HG03135 (cell line): ENCODE results near the gene ZNF791.
"Not testable (repeated sequence)": the region's sequence is repeated elsewhere in the genome, so short reads cannot be mapped to it uniquely, and the experiment has no call there.

ENCODE experiments used
- ATAC-seq: cut with Tn5 transposase; IDR thresholded peaks from one replicate; pipeline ENCODE4 v1.9.1; 2021; ENCODE audit warnings: mild to moderate bottlenecking, moderate library complexity; ENCODE audit not compliant: unreplicated experiment

ZNF791 gene

DNA sequence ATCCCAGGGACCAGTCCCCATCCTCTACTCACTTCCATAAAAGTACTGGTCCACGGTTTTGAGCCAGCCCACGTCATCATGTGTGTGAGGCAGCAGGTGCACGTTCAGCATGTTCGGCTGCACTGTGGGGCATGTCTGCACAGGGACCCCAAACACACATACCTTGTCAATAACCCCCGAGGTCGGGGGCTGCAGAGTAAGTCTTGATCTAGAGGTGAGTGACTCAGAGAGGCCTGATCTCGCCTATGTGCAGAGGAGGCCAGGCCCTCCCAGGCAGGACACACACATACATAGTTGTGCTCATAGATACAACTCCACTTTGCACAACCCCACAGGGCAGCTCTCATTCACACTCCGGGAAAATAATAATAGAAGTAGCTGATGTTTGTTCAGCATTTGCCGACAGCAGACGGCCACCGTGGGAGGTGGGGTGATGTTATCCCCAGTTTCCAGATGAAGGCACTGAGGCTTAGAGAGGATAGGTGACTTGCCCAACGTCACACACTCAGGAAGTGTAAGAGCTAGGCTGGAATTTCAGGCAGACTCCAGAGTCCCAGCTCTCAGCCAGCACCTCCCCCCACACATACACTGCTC, 55.0 kb downstream of the ZNF791 start:
- no peak for ATAC-seq

DNA sequence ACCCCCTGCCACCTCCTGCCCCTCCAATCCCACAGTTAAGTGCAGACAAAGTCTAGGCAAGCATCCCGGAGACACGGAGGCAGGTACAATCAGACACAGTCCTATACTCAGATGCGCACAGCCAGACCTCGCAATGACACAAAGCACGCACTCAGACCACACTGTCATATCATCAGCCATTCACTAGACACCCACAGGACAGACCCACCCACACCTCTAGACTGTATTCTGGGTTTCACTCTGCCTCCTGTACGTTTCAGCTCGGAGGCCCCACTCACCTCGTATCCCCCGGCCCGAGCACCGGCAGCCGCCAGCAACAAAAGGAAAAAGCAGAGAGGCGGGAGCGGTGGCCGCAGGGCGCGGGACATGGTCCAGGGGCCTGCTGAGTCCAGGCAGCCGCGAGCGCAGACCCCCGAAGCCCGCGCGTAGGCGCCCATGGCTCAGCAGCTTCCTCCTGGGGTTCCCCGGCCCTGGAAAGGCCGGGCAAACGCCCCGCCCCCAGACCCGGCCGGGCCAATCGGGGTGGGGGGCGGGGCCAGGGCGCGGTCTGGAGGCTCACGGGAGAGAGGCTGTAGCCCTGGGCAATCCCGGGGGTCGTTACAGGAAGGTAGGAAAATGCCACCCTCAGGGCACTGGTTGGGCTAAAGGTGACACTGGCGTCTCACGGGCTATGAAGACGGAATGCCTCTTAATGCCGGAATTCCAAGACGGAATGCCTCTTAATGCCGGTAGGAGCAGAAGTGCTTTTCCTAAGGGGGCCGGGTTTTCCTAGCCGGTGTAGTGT, 55.7 kb downstream of the ZNF791 start, which contains the start of the genes MAN2B1 and WDR83:
Gene MAN2B1, minus strand, starts transcription at position 478 of the 784 bp plus-strand sequence. Its CDS starts 41 bp downstream, at position 437.
Gene WDR83, plus strand, starts transcription at position 543 of the 784 bp plus-strand sequence. CDS start 2,984 bp downstream, outside the sequence.
- ATAC-seq: peak; percentile 35

DNA sequence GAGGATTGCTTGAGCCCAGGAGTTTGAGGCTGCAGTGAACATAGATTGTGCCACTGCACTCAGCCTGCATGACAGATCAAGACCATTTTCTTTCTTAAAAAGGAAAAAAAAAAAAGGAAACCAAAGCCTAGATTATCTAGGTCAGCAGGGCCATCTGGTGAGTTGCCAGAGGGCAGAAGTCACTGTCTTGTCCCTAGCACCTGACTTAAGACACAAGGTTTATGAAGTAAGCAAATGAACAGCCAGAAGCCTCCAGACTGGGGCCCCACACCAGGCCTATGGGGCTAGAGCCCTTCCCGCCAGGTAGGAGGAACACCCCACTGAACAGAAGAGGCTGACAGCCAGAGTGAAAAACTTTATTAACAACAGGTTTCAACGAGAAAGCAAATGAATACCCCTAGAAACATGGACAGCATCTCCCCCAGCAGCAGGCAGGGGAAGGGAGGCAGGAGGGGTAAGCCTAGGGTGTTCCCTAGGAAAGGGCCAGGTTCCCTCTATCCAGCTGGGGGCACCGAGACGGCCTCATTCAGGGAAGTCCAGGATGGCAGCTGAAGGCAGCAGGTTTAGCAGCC, 57.1 kb downstream of the ZNF791 start:
- no peak for ATAC-seq

DNA sequence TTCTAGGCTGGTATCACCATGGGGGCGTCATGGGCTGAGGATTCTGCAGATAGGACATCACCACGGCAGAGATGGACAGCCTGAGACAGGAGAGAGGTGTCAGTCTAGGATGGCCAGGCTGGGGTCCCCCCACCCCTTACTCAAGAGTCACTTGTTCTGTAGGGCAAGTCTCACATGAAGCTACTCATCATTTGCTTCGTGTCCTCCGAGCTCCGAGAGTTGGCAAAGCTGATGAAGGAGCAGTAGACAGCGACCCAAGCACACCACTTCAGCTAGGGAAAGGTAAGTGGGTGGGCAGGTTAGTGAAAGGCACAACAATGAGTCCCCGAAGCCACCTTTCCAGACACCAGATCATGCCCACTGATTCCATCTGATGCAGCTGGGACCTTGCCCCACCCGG, 57.6 kb downstream of the ZNF791 start:
- no peak for ATAC-seq

DNA sequence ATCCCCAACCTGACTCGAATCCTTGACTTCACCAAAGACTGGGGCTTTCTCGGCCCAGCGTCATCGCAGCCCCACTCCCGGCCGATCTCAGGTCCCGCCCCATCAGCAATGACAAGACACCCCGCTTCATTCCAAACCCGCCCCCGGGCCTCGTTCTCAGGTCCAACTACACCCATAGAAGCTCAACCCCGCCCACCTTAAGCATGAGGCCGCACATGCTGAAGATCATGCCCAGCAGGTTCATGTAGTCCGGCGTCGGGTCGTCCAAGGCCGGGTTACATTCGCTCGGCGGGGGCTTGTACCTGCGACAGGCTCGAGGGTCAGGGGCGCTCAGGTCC, 58.2 kb downstream of the ZNF791 start:
- no peak for ATAC-seq

DNA sequence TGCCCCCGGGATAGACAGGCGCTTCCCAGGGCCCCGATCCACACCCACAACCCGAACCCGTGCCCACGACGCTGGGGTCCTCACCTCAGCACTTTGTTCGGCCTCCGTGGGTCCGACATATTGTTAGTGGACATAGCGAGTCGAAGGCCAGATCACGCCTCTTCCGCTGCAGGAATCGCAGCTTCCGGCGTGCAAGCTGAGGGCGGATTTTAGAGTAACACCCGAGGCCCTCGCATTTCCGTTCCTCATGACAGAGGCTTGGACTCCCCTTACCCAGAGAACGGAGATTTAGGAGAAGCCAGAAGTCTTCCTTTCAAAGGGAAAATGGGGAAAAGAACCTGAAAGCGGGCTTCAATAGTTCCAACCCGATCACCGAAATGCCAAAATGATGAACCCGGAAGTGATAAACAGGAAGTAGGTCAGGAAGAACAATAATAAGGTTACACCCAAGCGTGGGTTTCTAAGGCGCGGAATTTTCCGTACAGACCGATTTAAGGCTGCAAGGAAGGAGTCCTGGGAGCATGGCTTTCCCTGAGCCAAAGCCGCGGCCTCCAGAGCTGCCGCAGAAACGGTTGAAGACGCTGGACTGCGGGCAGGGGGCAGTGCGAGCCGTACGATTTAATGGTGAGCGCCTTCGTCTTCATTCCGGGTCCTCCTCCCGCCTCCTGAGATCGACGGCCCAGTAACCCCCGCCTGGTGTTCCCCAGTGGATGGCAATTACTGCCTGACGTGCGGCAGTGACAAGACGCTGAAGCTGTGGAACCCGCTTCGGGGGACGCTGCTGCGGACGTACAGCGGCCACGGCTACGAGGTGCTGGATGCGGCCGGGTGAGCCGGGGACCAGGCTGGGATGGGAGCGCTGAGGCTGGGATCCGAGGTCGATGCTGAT, 58.8 kb downstream of the ZNF791 start:
- no peak for ATAC-seq

DNA sequence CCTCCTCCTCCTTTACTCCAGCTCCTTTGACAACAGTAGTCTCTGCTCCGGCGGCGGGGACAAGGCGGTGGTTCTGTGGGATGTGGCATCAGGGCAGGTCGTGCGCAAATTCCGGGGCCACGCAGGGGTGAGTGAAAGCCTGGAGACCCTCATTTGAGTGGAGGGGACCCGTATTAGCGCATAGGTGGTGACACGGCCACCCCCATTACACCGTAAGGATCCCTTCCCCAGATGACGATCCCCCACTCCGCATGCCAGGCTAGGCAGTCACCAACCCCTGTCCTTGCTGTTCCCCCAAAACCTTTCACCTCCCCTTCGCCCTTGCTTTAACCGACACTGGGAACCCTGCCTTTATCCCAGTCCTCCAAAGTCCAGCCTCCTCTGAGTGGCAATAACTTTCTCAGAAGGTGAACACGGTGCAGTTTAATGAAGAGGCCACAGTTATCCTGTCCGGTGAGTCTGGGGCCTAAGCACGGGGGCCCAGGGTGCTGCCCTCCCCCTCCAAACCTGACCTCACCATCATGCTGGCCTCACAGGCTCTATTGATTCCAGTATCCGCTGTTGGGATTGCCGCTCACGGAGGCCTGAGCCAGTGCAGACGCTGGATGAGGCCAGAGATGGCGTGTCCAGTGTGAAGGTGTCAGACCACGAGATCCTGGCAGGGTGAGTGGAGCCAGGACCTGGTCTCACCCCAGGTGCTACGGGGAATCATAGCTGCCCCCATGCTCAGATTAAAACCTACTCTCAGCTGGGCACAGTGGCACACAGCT, 59.6 kb downstream of the ZNF791 start:
- ATAC-seq: no peak

GRCh38 chr19:12672744-12673143, 62.0 kb downstream of the ZNF791 start:
- ATAC-seq: no peak

GRCh38 chr19:12675399-12675798, 64.7 kb downstream of the ZNF791 start:
- no peak for ATAC-seq

DNA sequence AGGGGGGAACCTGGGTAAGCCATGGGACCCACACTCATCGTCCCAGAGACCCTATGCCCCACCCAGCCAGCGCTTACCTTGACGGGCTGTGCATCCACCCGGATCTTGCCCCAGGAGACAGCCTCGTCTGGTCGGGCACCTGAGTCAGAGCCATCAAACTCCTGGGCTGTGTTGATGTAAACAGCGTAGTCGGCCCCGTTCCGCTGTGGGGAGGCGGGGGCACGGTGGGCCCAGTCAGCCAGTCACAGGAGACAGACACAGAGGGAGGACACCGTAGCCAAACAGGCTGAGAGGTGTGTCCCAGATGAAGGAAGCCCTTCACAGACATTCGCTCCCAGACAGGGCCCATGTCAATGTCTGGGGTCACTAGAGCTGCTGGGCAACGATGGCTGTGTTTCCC, 65.2 kb downstream of the ZNF791 start:
- ATAC-seq: no peak

GRCh38 chr19:12676384-12676792, 65.7 kb downstream of the ZNF791 start:
- ATAC-seq: no peak

DNA sequence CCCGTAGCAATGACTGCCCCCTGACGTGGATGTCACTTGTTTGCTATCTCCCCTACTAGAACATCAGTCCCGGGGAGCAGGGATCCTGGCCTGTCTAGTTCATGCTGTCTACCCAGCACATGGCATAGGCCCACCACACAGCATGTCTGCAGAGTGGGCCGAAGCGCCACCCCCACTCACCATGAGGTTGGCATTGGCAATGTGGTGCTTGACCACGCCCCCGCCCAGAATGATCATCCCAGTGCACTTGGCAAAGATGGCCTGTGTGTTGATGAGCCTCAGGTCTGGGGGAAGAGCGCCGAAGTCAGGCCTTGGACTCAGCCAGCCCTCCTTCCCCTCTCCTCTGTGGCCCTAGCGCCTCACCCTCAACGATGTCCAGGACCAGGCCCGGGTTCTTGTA, 66.2 kb downstream of the ZNF791 start:
- no peak for ATAC-seq

DNA sequence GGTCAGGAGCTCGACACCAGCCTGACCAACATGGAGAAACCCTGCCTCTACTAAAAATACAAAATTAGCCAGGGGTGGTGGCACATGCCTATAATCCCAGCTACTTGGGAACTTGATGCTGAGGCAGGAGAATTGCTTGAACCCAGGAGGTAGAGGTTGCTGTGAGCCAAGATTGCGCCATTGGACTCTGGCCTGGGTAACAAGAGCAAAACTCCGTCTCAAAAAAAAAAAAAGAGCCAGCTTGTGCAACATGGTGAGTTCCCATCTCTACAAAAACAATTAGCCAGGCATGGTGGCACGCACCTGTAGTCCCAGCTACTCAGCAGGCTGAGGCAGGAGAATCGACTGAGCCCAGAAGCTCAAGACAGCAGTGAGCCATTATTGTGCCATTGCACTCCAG, 67.3 kb downstream of the ZNF791 start:
- not testable (repeated sequence) for ATAC-seq

- no peak for ATAC-seq
Observed at GRCh38 chr19:12680034-12680433, 69.3 kb downstream of the ZNF791 start.

DNA sequence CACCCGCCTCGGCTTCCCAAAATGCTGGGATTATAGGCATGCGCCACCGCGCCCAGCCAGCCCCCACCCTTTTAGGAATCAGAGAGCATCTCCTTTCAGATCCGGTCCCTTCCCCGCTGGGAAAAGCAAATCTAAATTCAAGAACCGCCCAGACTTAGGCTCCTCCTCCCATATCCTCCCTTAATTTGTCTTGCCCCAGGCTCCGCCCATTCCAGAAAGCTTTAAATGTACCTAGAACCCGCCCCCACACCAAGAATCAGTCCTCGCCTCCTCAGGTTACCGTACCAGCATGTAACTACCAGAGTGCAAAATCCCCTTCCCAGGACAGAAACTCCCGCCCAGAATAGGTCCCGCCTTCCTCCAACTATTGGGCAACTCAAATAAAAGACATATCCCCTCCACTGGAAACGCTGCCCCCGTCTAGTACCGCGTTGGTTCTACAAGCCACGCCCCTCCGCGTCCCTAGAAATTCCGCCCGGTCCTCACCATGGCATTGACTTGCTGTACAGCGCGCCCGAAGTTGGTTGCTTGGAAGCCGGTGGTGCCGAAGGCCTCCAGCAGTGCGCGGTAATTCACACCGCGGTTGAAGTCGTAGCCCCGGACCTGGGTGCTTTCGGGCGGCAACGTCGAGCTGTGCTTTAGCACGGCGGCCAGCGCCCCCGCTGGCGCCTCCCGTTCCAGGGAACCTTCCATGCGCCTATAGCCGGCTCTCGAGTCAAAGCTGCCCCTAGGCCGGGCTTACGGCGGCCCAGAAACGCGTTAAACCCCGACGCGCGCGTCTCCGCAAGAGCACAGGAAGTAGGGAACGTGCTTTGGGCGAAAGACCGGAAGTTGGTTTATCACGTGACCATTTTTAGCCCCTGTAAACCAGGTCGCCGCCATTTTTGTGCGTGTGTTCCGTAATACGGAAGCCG, 70.6 kb downstream of the ZNF791 start, which contains the start of gene DHPS:
Gene DHPS, minus strand, starts transcription at position 807 of the 914 bp plus-strand sequence. Its CDS starts 114 bp downstream, at position 693.
- peak; percentile 59 for ATAC-seq
